GM19238 (cell line): ENCODE measurements around the gene MAP7D2.

Experiments used
- DNase-seq: peaks from one replicate; pipeline ENCODE4 v3.0.0; 2011; ENCODE audit warnings: low spot score; ENCODE audit not compliant: insufficient read length

The MAP7D2 gene

GRCh38 chrX:19975845-19976244, 140.9 kb downstream of the MAP7D2 start:
- DNase-seq: no peak

GRCh38 chrX:19972984-19973383, 143.7 kb downstream of the MAP7D2 start:
- no peak for DNase-seq

DNA sequence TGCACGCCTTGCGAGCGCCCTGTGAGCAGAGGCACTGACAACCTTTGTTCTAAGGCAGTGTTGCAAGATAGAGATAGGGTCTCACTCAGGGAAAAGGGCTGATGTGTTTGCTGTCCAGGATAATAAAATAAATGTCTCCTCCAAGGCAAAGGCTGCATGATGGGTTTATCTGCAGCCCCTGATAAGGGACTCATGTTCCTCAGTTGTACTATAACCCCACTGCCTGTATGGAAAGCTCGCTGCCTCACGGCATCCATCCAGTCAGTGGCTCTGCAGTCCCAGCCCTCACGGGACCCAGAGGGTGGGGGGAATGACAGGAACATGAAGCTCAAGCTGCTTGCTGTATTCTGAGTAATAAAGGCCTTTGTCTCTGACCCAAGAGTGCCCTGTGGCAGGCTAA, 148.4 kb downstream of the MAP7D2 start:
- no peak for DNase-seq

DNA sequence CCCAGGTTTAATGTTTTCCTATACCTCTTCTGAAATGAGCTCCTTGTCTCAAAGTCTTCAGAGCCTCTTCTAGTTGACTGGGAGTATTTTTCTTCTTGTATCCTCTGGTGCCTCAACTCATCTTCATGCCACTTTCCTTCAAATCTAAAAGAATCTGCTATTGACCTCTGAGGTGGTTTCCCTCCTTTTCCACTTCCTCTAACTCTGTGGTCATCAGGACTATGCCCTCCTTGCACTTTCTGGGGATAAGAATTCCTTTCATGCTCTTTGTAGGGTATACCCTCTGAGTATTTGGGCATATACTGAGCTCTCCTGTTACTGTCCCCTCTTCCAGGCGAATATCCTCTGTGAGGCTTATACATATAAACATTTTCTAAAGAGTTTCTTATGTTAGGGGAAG, 150.7 kb downstream of the MAP7D2 start:
- DNase-seq: no peak

- no peak for DNase-seq
These were observed 152.5 kb downstream of the MAP7D2 start for GRCh38 chrX:19964017-19964710.

- DNase-seq: no peak
These were observed 155.8 kb downstream of the MAP7D2 start for GRCh38 chrX:19960913-19961312.

DNA sequence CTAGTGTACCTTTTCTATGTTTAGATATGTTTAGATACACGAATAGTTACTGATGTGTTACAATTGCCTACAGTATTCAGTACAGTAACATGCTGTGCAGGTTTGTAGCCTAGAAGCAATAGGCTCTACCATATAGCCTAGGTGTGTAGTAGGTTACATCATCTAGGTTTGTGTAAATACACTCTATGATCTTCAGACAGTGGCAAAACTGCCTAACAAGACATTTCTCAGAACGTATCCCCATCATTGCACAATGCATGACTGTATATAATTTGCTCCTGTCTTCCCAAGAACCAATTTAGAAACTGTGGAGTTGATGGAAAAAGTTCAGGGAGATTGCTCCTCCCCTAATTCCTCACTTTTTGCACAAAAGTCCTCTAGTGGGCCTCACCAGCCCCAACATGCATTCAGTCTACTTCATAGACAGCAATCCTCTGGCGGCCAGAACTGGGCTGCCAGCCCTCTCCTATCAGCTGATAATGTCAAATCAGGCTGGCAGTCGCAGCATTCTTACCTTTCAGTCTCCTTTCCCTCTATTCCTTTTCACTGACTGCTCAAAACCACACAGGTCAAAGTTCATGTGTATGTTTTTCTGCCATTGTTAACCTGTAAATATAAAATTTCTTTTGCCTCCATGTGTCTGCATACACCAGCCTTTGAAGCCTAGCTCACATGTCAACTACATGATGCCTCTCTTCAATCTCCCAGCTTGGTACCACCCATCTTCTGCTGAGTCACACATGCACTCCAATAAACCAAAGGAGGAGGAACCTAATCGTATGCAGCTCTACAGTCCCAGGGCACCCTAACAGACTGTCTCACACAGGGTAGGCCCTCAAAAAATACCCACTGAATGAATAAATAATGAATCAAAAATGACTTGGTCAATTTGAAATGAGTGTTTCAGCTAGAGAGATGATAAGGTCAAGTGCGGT, 157.9 kb downstream of the MAP7D2 start:
- DNase-seq: no peak

DNA sequence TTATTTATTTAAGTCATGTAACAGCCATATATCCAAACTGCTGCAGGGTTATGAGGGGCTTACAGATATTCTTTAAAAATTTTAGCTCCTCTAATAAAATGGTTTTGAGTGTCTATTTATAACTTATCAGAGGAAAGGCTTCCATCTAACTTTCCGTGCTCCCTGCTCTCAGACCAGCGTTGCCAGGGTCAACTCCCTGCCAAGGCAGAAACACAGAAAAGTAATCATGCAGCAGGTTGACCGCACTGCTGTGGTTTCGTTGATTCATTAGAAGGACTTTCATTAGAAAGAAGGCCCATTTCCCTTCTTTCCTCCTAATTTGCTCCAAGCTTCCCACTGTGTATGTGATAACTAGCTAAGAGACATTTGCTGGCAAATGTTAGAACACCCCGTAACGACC, 159.8 kb downstream of the MAP7D2 start:
- no peak for DNase-seq
